ENCODE data around the gene AOC3.

DNA sequence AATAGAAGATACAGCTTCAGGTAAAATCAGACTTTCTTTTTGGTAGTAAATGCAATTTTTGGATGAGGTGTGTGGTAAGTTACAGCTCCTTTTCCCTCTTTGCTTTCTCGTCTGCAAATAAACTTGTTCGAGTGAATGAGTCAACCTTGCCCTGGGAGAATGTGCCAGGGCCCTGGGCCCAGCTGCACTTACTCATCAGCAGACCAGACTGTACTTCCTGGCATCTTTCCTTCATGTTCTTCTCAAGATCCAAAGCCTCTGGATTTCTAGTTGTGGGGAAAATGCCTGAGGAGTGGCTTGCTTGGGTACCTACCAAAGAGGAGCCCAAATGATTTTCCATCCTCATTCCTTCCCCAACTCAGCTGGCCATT lies 44.2 kb downstream of the AOC3 start:
- no peak for TF ChIP-seq POLR2A (IDR thresholded peaks at IDR 0.05)
- TF ChIP-seq, protein P1, sequence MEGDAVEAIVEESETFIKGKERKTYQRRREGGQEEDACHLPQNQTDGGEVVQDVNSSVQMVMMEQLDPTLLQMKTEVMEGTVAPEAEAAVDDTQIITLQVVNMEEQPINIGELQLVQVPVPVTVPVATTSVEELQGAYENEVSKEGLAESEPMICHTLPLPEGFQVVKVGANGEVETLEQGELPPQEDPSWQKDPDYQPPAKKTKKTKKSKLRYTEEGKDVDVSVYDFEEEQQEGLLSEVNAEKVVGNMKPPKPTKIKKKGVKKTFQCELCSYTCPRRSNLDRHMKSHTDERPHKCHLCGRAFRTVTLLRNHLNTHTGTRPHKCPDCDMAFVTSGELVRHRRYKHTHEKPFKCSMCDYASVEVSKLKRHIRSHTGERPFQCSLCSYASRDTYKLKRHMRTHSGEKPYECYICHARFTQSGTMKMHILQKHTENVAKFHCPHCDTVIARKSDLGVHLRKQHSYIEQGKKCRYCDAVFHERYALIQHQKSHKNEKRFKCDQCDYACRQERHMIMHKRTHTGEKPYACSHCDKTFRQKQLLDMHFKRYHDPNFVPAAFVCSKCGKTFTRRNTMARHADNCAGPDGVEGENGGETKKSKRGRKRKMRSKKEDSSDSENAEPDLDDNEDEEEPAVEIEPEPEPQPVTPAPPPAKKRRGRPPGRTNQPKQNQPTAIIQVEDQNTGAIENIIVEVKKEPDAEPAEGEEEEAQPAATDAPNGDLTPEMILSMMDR (IDR thresholded peaks at IDR 0.05), result no peak

Data from right lobe of liver (tissue), 4 donors.